ENCODE measurements around the gene CCT6A. TPM values are rescaled to one million over a fixed set of nuclear protein-coding genes. Genes with fewer than 3 reads are reported as not detected.

CCT6A gene
- total and polyA plus RNA-seq, 9 of the 15 experiments (the other 6 are each of a cell fraction or from before 2014, with no cell fraction given): 244 to 708 (median 387) TPM

DNA sequence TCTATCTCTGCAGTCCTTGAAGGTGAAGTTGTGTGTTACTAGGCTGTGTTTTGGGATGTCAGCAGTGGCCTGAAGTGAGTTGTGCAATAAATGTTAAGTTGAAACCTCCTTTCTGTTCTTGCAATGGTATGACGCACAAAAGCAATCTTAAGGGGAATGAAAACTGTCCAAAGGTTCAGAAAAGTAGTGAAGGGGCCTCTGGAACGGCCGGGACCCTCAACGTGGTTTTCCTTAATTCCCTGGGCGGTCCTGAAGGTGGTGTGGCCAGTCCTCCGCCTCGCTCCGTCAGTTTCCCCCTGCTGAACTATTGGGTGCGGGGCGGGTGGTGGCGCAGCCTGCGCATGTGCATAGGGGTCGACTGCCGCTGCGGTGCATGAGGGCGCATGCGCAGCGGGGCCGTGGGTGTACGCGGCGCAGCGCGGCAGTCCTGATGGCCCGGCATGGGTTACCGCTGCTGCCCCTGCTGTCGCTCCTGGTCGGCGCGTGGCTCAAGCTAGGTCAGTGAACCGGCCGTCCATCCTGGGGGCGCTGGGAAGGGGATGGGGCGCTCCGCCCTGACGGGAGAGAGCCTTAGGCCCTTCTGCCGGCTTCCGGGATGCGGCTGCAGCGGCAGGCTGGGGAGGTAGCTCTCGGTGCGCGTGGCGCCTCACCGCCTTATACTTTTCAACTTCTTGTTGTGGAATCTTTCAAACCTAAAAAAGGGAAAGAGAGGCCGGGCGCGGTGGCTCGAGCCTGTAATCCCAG lies 12.5 kb downstream of the CCT6A start, which contains the start of gene SUMF2 (continued):
- TF ChIP-seq, protein P1, sequence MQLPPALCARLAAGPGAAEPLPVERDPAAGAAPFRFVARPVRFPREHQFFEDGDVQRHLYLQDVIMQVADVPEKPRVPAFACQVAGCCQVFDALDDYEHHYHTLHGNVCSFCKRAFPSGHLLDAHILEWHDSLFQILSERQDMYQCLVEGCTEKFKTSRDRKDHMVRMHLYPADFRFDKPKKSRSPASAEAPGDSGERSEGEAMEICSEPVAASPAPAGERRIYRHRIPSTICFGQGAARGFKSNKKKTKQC (CRISPR knock-in tag; IDR thresholded peaks at IDR 0.05): no peak
- TF ChIP-seq, protein P2, sequence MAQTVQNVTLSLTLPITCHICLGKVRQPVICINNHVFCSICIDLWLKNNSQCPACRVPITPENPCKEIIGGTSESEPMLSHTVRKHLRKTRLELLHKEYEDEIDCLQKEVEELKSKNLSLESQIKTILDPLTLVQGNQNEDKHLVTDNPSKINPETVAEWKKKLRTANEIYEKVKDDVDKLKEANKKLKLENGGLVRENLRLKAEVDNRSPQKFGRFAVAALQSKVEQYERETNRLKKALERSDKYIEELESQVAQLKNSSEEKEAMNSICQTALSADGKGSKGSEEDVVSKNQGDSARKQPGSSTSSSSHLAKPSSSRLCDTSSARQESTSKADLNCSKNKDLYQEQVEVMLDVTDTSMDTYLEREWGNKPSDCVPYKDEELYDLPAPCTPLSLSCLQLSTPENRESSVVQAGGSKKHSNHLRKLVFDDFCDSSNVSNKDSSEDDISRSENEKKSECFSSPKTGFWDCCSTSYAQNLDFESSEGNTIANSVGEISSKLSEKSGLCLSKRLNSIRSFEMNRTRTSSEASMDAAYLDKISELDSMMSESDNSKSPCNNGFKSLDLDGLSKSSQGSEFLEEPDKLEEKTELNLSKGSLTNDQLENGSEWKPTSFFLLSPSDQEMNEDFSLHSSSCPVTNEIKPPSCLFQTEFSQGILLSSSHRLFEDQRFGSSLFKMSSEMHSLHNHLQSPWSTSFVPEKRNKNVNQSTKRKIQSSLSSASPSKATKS (CRISPR knock-in tag; IDR thresholded peaks at IDR 0.05): no peak
- TF ChIP-seq SIX5 (IDR thresholded peaks at IDR 0.05; ENCODE audit: borderline replicate concordance in 1 of 2, insufficient read depth in 1 of 2, low read depth in 1 of 2, low read length in 2 of 2): no peak
- TF ChIP-seq HNRNPH1 (optimal IDR thresholded peaks at IDR 0.05; ENCODE audit: low read depth, low read length): no peak
- no peak for TF ChIP-seq CCAR2 (IDR thresholded peaks at IDR 0.05; ENCODE audit: low read depth, low read length)
- peak; percentile 71; the same call in 1 of the 2 replicates for TF ChIP-seq MBD2 (IDR thresholded peaks at IDR 0.05; ENCODE audit: borderline replicate concordance, low read depth)
- TF ChIP-seq U2AF2 (optimal IDR thresholded peaks at IDR 0.05; ENCODE audit: low read depth, low read length): no peak
- TF ChIP-seq, protein P3, sequence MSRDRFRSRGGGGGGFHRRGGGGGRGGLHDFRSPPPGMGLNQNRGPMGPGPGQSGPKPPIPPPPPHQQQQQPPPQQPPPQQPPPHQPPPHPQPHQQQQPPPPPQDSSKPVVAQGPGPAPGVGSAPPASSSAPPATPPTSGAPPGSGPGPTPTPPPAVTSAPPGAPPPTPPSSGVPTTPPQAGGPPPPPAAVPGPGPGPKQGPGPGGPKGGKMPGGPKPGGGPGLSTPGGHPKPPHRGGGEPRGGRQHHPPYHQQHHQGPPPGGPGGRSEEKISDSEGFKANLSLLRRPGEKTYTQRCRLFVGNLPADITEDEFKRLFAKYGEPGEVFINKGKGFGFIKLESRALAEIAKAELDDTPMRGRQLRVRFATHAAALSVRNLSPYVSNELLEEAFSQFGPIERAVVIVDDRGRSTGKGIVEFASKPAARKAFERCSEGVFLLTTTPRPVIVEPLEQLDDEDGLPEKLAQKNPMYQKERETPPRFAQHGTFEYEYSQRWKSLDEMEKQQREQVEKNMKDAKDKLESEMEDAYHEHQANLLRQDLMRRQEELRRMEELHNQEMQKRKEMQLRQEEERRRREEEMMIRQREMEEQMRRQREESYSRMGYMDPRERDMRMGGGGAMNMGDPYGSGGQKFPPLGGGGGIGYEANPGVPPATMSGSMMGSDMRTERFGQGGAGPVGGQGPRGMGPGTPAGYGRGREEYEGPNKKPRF (IDR thresholded peaks at IDR 0.05; ENCODE audit: low read depth, low read length): no peak
- no peak for TF ChIP-seq PRPF4 (IDR thresholded peaks at IDR 0.05; ENCODE audit: insufficient read depth, low read depth, low read length, poor library complexity, severe bottlenecking)
- no peak for TF ChIP-seq SRSF7 (optimal IDR thresholded peaks at IDR 0.05; ENCODE audit: low read depth, low read length)
- no peak for TF ChIP-seq XRCC3 (IDR thresholded peaks at IDR 0.05)
- TF ChIP-seq HSF4 (CRISPR knock-in tag; IDR thresholded peaks at IDR 0.05; ENCODE audit: borderline replicate concordance): no peak
- TF ChIP-seq OTX1 (CRISPR knock-in tag; IDR thresholded peaks at IDR 0.05): no peak
- TF ChIP-seq ZNF830 (CRISPR knock-in tag; IDR thresholded peaks at IDR 0.05): peak; percentile 69; the same call in 1 of the 2 replicates
- no peak for TF ChIP-seq HDAC2 (IDR thresholded peaks at IDR 0.05)
- TF ChIP-seq NR1H2 (CRISPR knock-in tag; IDR thresholded peaks at IDR 0.05): no peak
- TF ChIP-seq ARHGAP35 (IDR thresholded peaks at IDR 0.05; ENCODE audit: partially characterized antibody): no peak
- no peak for TF ChIP-seq ZNF41 (CRISPR knock-in tag; conservative IDR thresholded peaks at IDR 0.05)
- TF ChIP-seq ZFP30 (CRISPR knock-in tag; IDR thresholded peaks at IDR 0.05; ENCODE audit: borderline replicate concordance): no peak
- TF ChIP-seq ZC3H8 (IDR thresholded peaks at IDR 0.05): no peak
- no peak for TF ChIP-seq SETDB1 (IDR thresholded peaks at IDR 0.05; ENCODE audit: low read length)
- TF ChIP-seq TFAM (CRISPR knock-in tag; conservative IDR thresholded peaks at IDR 0.05): no peak
- TF ChIP-seq, protein P4, sequence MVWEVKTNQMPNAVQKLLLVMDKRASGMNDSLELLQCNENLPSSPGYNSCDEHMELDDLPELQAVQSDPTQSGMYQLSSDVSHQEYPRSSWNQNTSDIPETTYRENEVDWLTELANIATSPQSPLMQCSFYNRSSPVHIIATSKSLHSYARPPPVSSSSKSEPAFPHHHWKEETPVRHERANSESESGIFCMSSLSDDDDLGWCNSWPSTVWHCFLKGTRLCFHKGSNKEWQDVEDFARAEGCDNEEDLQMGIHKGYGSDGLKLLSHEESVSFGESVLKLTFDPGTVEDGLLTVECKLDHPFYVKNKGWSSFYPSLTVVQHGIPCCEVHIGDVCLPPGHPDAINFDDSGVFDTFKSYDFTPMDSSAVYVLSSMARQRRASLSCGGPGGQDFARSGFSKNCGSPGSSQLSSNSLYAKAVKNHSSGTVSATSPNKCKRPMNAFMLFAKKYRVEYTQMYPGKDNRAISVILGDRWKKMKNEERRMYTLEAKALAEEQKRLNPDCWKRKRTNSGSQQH (CRISPR knock-in tag; IDR thresholded peaks at IDR 0.05): peak; percentile 62; the same call in 1 of the 2 replicates
- TF ChIP-seq HOXB6 (CRISPR knock-in tag; IDR thresholded peaks at IDR 0.05; ENCODE audit: borderline replicate concordance): no peak
